ENCODE results near the gene RAB6B.
A peak's percentile ranks its signal among the peaks of the same experiment; 100 is the strongest.

The RAB6B gene

GRCh38 chr3:133866141-133866540, 29.5 kb downstream of the RAB6B start:
- DNase-seq = peak in 1 of 10 donors; percentile 41
- intact Hi-C loops (cut with DNase I) = no loop called here

- DNase-seq = peak in 1 of 10 donors; percentile 25
- intact Hi-C loops (cut with DNase I) = no loop called here
These were observed 30.4 kb downstream of the RAB6B start for GRCh38 chr3:133865136-133865855.

GRCh38 chr3:133864616-133865015, 31.1 kb downstream of the RAB6B start:
- peak in 1 of 10 donors; percentile 53 for DNase-seq
- intact Hi-C loops (cut with DNase I) = no loop called here

GRCh38 chr3:133863911-133864310, 31.8 kb downstream of the RAB6B start:
- intact Hi-C loops (cut with DNase I) = no loop called here
- peak in 1 of 10 donors; percentile 57 for DNase-seq

GRCh38 chr3:133862161-133862560, 33.5 kb downstream of the RAB6B start:
- peak in 1 of 10 donors; percentile 60 for DNase-seq
- intact Hi-C loops (cut with DNase I) = no loop called here

GRCh38 chr3:133860519-133860918, 35.2 kb downstream of the RAB6B start:
- DNase-seq = peak in 1 of 10 donors; percentile 49
- intact Hi-C loops (cut with DNase I) = no loop called here

- intact Hi-C loops (cut with DNase I) = no loop called here
- DNase-seq = peak in 1 of 10 donors; percentile 18
These were observed 36.1 kb downstream of the RAB6B start for GRCh38 chr3:133859381-133860234.

- peak in 1 of 10 donors; percentile 53 for DNase-seq
- intact Hi-C loops (cut with DNase I) = no loop called here
These were observed 37.9 kb downstream of the RAB6B start for GRCh38 chr3:133857767-133858166.

GRCh38 chr3:133856316-133856715, 39.4 kb downstream of the RAB6B start:
- intact Hi-C loops (cut with DNase I) = no loop called here
- no peak for DNase-seq

GRCh38 chr3:133855772-133856171, 39.9 kb downstream of the RAB6B start:
- intact Hi-C loops (cut with DNase I) = no loop called here
- DNase-seq = peak in 1 of 10 donors; percentile 6

GRCh38 chr3:133855002-133855370, 40.7 kb downstream of the RAB6B start:
- DNase-seq = peak in 7 of 10 donors; percentile 31 to 93 (median 48)
- intact Hi-C loops (cut with DNase I) = no loop called here

- peak in 1 of 10 donors; percentile 20 for DNase-seq
- intact Hi-C loops (cut with DNase I) = no loop called here
These were observed 41.2 kb downstream of the RAB6B start for GRCh38 chr3:133854264-133855001.

GRCh38 chr3:133853925-133854227, 41.8 kb downstream of the RAB6B start:
- no peak for DNase-seq
- intact Hi-C loops (cut with DNase I) = no loop called here

- intact Hi-C loops (cut with DNase I) = no loop called here
- DNase-seq = peak in 1 of 10 donors; percentile 49
These were observed 42.4 kb downstream of the RAB6B start for GRCh38 chr3:133853063-133853924.

- intact Hi-C loops (cut with DNase I) = no loop called here
- peak in 1 of 10 donors; percentile 40 for DNase-seq
These were observed 43.8 kb downstream of the RAB6B start for GRCh38 chr3:133851931-133852330.

- no peak for DNase-seq
- intact Hi-C loops (cut with DNase I) = no loop called here
These were observed 44.3 kb downstream of the RAB6B start for GRCh38 chr3:133851266-133851906.

- intact Hi-C loops (cut with DNase I) = no loop called here
- DNase-seq = no peak
These were observed 45.6 kb downstream of the RAB6B start for GRCh38 chr3:133850034-133850433.

GRCh38 chr3:133849346-133849745, 46.3 kb downstream of the RAB6B start:
- no peak for DNase-seq
- intact Hi-C loops (cut with DNase I) = no loop called here

- no peak for DNase-seq
- intact Hi-C loops (cut with DNase I) = no loop called here
These were observed 50.6 kb downstream of the RAB6B start for GRCh38 chr3:133845127-133845526.

- intact Hi-C loops (cut with DNase I) = no loop called here
- no peak for DNase-seq
These were observed 52.0 kb downstream of the RAB6B start for GRCh38 chr3:133843634-133844033.

Measured in posterior cingulate gyrus (tissue), 11 donors.